ENCODE data around the gene DRD2. TPM values are rescaled to one million over a fixed set of nuclear protein-coding genes. Genes with fewer than 3 reads are reported as not detected.

DRD2 gene
- total and polyA plus RNA-seq, 10 donors = not detected

DNA sequence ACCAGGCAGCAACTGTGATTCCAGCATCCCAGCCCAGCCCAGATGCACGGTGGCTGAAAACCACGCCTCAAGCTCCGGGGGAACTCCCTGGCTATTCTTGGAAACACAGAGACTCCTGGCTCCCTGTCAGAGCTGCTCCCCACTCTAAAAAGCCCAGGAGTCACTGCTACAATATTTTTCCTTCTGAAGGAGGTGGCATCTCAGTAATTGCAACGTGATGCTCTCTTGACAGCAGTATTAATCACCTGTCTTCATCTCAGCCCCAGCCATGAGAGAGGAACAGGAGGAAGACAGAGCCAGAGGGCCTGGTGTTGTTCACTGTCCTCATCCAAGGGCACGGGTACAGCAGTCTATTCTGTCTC, 26.9 kb downstream of the DRD2 start:
- H3K9me3 ChIP-seq = no peaks in the 10 kb centered on the region
- 64 to 79% (median 67%) methylated on average over 4 to 5 of the region's 5 CpGs for WGBS, 5 donors
- H3K4me1 ChIP-seq = no peaks in the 10 kb centered on the region
- peaks cover 0 to 32% (median 0%) of the 10 kb centered on the region in 7 donors for H3K27me3 ChIP-seq (replicated peaks in 1 of 7)
- TF ChIP-seq POLR2A (IDR thresholded peaks at IDR 0.05) = no peak
- TF ChIP-seq, protein P1, sequence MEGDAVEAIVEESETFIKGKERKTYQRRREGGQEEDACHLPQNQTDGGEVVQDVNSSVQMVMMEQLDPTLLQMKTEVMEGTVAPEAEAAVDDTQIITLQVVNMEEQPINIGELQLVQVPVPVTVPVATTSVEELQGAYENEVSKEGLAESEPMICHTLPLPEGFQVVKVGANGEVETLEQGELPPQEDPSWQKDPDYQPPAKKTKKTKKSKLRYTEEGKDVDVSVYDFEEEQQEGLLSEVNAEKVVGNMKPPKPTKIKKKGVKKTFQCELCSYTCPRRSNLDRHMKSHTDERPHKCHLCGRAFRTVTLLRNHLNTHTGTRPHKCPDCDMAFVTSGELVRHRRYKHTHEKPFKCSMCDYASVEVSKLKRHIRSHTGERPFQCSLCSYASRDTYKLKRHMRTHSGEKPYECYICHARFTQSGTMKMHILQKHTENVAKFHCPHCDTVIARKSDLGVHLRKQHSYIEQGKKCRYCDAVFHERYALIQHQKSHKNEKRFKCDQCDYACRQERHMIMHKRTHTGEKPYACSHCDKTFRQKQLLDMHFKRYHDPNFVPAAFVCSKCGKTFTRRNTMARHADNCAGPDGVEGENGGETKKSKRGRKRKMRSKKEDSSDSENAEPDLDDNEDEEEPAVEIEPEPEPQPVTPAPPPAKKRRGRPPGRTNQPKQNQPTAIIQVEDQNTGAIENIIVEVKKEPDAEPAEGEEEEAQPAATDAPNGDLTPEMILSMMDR (IDR thresholded peaks at IDR 0.05 in 8 of 11, conservative IDR thresholded peaks at IDR 0.05 in 3 of 11) = no peak
- no peak for TF ChIP-seq POLR2AphosphoS5 (IDR thresholded peaks at IDR 0.05)
- intact Hi-C loops (cut with DNase I; ENCODE audit: low total_unique reads) = no loop called here
- no peaks in the 10 kb centered on the region for H3K36me3 ChIP-seq
- H3K27ac ChIP-seq = no peak overlapping the region
- no peak overlapping the region for H3K4me3 ChIP-seq
- no peak for DNase-seq

DNA sequence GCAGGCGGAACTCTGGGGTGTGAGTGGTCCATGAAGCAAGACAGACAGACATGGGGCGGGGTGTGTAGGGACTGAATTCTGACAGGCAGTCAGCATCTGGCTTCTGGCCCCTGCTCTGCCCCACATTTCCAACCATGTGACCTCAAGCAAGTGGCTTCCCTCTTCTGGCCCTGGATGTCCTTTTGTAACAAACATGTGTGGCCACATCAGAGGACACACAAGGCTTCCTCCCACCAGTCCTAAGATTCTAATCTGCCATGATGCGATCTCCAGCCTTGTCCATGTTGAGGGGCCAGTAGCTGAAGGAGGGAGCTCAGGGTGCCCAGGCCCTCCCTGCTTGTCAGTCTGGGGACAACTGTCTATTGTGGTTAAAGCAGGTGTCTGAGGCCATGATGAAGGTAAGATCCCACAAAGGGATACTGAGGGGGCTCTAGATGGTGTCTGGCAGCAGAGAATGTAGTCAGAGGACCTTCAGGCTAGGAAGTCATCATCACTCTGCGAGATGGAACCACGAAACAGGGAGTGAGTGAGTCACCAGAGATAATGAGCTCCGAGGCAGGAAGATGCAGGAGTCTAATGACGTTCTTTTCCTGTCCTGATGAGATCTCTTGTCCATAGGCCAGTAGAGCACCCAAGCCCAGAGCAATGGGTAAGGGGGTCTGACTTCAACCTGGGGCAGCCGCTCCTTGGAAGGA, 27.4 kb downstream of the DRD2 start:
- 63 to 75% (median 72%) methylated on average over 6 to 8 of the region's 8 CpGs for WGBS, 5 donors
- intact Hi-C loops (cut with DNase I; ENCODE audit: low total_unique reads) = no loop called here
- Histone ChIP-seq H3K4me1 (no peaks in the 10 kb centered on the region), H3K9me3 (no peaks in the 10 kb centered on the region), H3K27me3 (replicated peaks in 1 of 7) (peaks cover 0 to 37% (median 0%) of the 10 kb centered on the region in 7 donors), H3K4me3 (no peak overlapping the region), H3K27ac (no peak overlapping the region), H3K36me3 (no peaks in the 10 kb centered on the region)
- TF ChIP-seq POLR2A (IDR thresholded peaks at IDR 0.05) (no peak), POLR2AphosphoS5 (IDR thresholded peaks at IDR 0.05) (no peak)
- TF ChIP-seq, protein P1 (IDR thresholded peaks at IDR 0.05 in 8 of 11, conservative IDR thresholded peaks at IDR 0.05 in 3 of 11) = no peak
- no peak for DNase-seq

DNA sequence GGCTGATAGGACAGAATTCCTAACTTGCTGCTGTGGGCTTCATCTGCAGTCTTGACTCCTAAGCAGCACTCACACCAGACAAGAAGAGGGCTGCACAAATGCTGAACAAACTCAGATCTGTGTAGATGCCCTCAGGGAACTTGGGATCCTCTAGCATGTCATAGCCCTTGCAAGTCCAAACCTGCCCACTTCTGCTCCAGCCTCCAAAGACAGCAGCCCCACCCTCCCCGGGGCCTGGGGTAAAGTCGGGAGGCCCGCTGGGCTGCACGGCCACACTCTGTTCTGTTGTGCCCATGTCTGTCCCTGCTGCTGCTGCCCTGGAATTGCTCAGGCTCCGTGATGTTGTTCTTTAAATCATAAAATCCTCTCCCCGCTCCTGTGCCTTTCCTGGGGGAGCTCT, 28.3 kb downstream of the DRD2 start:
- intact Hi-C loops (cut with DNase I; ENCODE audit: low total_unique reads) = no loop called here
- Histone ChIP-seq H3K4me3 (no peak overlapping the region), H3K36me3 (no peaks in the 10 kb centered on the region), H3K27me3 (replicated peaks in 1 of 7) (peaks cover 0 to 46% (median 0%) of the 10 kb centered on the region in 7 donors), H3K9me3 (no peaks in the 10 kb centered on the region), H3K27ac (no peak overlapping the region), H3K4me1 (no peaks in the 10 kb centered on the region)
- WGBS, 5 donors = 77 to 82% (median 80%) methylated on average over 6 of the region's 6 CpGs
- TF ChIP-seq POLR2A (IDR thresholded peaks at IDR 0.05) = no peak
- no peak for TF ChIP-seq POLR2AphosphoS5 (IDR thresholded peaks at IDR 0.05)
- TF ChIP-seq, protein P1 (IDR thresholded peaks at IDR 0.05 in 8 of 11, conservative IDR thresholded peaks at IDR 0.05 in 3 of 11) = no peak
- DNase-seq = no peak

DNA sequence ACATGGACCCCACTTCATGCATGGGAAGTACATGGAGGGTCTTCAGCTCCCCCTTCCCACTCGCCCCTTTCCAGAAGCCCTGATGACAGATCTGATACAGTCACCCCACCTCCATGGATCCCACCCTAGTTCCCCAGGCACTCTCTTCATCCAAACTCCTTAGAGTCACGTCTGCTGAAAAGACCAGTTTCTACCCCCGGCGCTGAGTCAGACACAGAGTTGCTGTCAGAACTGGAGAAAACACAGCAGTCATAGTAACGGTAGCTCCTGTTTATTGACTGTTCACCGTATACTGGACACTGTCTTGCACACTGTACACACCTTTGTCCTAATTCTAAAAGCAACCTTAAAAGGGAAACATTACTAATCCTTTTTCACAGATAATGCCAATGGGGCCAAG, 29.1 kb downstream of the DRD2 start:
- no peak for DNase-seq
- WGBS, 5 donors = 65 to 82% (median 66%) methylated on average over 6 of the region's 6 CpGs
- H3K4me1 ChIP-seq = no peaks in the 10 kb centered on the region
- no peak overlapping the region for H3K27ac ChIP-seq
- H3K36me3 ChIP-seq = no peaks in the 10 kb centered on the region
- peaks cover 0 to 52% (median 0%) of the 10 kb centered on the region in 7 donors for H3K27me3 ChIP-seq (replicated peaks in 1 of 7)
- no peak overlapping the region for H3K4me3 ChIP-seq
- intact Hi-C loops (cut with DNase I; ENCODE audit: low total_unique reads) = no loop called here
- H3K9me3 ChIP-seq = no peaks in the 10 kb centered on the region
- TF ChIP-seq, protein P1 (IDR thresholded peaks at IDR 0.05 in 8 of 11, conservative IDR thresholded peaks at IDR 0.05 in 3 of 11) = no peak
- TF ChIP-seq POLR2AphosphoS5 (IDR thresholded peaks at IDR 0.05) (no peak), POLR2A (IDR thresholded peaks at IDR 0.05) (no peak)

Data from spleen (tissue), 11 donors.